ENCODE measurements around the gene KLRC3. TPM values are rescaled to one million over a fixed set of nuclear protein-coding genes. Genes with fewer than 3 reads are reported as not detected.
A peak's percentile ranks its signal among the peaks of the same experiment; 100 is the strongest.
"Not testable (repeated sequence)": the region's sequence is repeated elsewhere in the genome, so short reads cannot be mapped to it uniquely, and the experiment has no call there.

The KLRC3 gene
- total RNA-seq, 4 donors from 2014 or later: not detected

- 89% methylated on average over 8 of the region's 8 CpGs for WGBS
- H3K4me1 ChIP-seq: peaks cover 10 to 23% (median 17%) of the 10 kb centered on the region in 4 donors
- intact Hi-C loops (cut with DNase I): loop anchor here (10.0 kb wide), 1 partner anchor 345 kb away; no protein-coding TSS in a partner anchor
- no peaks in the 10 kb centered on the region for H3K36me3 ChIP-seq
- H3K27me3 ChIP-seq: no peaks in the 10 kb centered on the region
- H3K27ac ChIP-seq (replicated peaks in 1 of 4): no peak overlapping the region
- H3K9me3 ChIP-seq: no peaks in the 10 kb centered on the region
- H3K4me3 ChIP-seq: no peak overlapping the region
- TF ChIP-seq POLR2A (IDR thresholded peaks at IDR 0.05; ENCODE audit: low read depth): no peak
- no peak for TF ChIP-seq CTCF (IDR thresholded peaks at IDR 0.05)
- TF ChIP-seq EP300 (IDR thresholded peaks at IDR 0.05): no peak
- no peak for TF ChIP-seq POLR2AphosphoS5 (IDR thresholded peaks at IDR 0.05)
- no peak for DNase-seq (ENCODE audit: extremely low spot score)
These were observed 50.6 kb downstream of the KLRC3 start for GRCh38 chr12:10369557-10370415.

GRCh38 chr12:10368206-10369171 lies 51.9 kb downstream of the KLRC3 start:
- WGBS: 87% methylated on average over 10 of the region's 10 CpGs
- H3K36me3 ChIP-seq: no peaks in the 10 kb centered on the region
- intact Hi-C loops (cut with DNase I): loop anchor here (10.0 kb wide), 1 partner anchor 346 kb away; no protein-coding TSS in a partner anchor
- H3K27me3 ChIP-seq: no peaks in the 10 kb centered on the region
- TF ChIP-seq EP300 (IDR thresholded peaks at IDR 0.05): no peak
- TF ChIP-seq POLR2A (IDR thresholded peaks at IDR 0.05; ENCODE audit: low read depth): no peak
- TF ChIP-seq POLR2AphosphoS5 (IDR thresholded peaks at IDR 0.05): no peak
- no peak for TF ChIP-seq CTCF (IDR thresholded peaks at IDR 0.05)
- H3K9me3 ChIP-seq: no peaks in the 10 kb centered on the region
- no peak for DNase-seq (ENCODE audit: extremely low spot score)
- H3K27ac ChIP-seq (replicated peaks in 1 of 4): peak overlapping the region in 1 of 4 donors; percentile 13
- peaks cover 10 to 30% (median 25%) of the 10 kb centered on the region in 4 donors for H3K4me1 ChIP-seq
- H3K4me3 ChIP-seq: no peak overlapping the region

GRCh38 chr12:10367714-10368113 lies 52.7 kb downstream of the KLRC3 start:
- not testable (repeated sequence) for DNase-seq (ENCODE audit: extremely low spot score); H3K36me3 ChIP-seq; H3K27ac ChIP-seq (replicated peaks in 1 of 4); H3K9me3 ChIP-seq; H3K27me3 ChIP-seq; H3K4me3 ChIP-seq
- WGBS: 72% methylated on average over 4 of the region's 4 CpGs
- intact Hi-C loops (cut with DNase I): loop anchor here (10.0 kb wide), 1 partner anchor 347 kb away; no protein-coding TSS in a partner anchor
- peaks cover 15 to 36% (median 32%) of the 10 kb centered on the region in 4 donors for H3K4me1 ChIP-seq

- Histone ChIP-seq H3K4me3 (no peak overlapping the region), H3K4me1 (peaks cover 15 to 41% (median 38%) of the 10 kb centered on the region in 4 donors), H3K9me3 (no peaks in the 10 kb centered on the region), H3K27ac (replicated peaks in 1 of 4) (peak overlapping the region; percentile 90 to 95 (median 92)), H3K36me3 (no peaks in the 10 kb centered on the region), H3K27me3 (no peaks in the 10 kb centered on the region)
- TF ChIP-seq EP300 (IDR thresholded peaks at IDR 0.05): no peak
- TF ChIP-seq POLR2A (IDR thresholded peaks at IDR 0.05; ENCODE audit: low read depth): no peak
- no peak for TF ChIP-seq CTCF (IDR thresholded peaks at IDR 0.05)
- TF ChIP-seq POLR2AphosphoS5 (IDR thresholded peaks at IDR 0.05): no peak
- intact Hi-C loops (cut with DNase I): loop anchor here (10.0 kb wide), 1 partner anchor 348 kb away; no protein-coding TSS in a partner anchor
- no peak for DNase-seq (ENCODE audit: extremely low spot score)
These were observed 53.5 kb downstream of the KLRC3 start for GRCh38 chr12:10366875-10367274.
